Muscle layer of colon (tissue), 2 donors: ENCODE results near the gene CLIC4.

Source experiments
- H3K27ac ChIP-seq: one replicate; pipeline ENCODE4 v1.7.0; 2013; ENCODE audit warnings: low read depth, mild to moderate bottlenecking, low read length, moderate library complexity
- H3K27me3 ChIP-seq, 2 donors: one replicate each; pipeline ENCODE4 v1.7.0; 2013; ENCODE audit warnings: low read length in 2 of 2, mild to moderate bottlenecking in 2 of 2; ENCODE audit not compliant: insufficient read depth in 2 of 2, control insufficient read depth in 1 of 2
- H3K36me3 ChIP-seq: one replicate; pipeline ENCODE4 v1.7.0; 2013; ENCODE audit warnings: mild to moderate bottlenecking, low read length; ENCODE audit not compliant: insufficient read depth
- H3K4me1 ChIP-seq: one replicate; pipeline ENCODE4 v1.7.0; 2013; ENCODE audit warnings: mild to moderate bottlenecking, low read length; ENCODE audit not compliant: insufficient read depth
- H3K4me3 ChIP-seq, 2 donors: one replicate each; pipeline ENCODE4 v1.7.0; 2013; ENCODE audit warnings: low read length in 2 of 2, low read depth in 1 of 2, mild to moderate bottlenecking in 1 of 2, moderate library complexity in 1 of 2
- H3K9ac ChIP-seq: one replicate; pipeline ENCODE4 v1.7.0; 2013; ENCODE audit warnings: low read length
- H3K9me3 ChIP-seq: one replicate; pipeline ENCODE4 v1.7.0; 2013; ENCODE audit warnings: mild to moderate bottlenecking, low read length
- donor health status: abdominal sarcoma.
- donor health status: Adenocarcinoma of cecum.

The CLIC4 gene

DNA sequence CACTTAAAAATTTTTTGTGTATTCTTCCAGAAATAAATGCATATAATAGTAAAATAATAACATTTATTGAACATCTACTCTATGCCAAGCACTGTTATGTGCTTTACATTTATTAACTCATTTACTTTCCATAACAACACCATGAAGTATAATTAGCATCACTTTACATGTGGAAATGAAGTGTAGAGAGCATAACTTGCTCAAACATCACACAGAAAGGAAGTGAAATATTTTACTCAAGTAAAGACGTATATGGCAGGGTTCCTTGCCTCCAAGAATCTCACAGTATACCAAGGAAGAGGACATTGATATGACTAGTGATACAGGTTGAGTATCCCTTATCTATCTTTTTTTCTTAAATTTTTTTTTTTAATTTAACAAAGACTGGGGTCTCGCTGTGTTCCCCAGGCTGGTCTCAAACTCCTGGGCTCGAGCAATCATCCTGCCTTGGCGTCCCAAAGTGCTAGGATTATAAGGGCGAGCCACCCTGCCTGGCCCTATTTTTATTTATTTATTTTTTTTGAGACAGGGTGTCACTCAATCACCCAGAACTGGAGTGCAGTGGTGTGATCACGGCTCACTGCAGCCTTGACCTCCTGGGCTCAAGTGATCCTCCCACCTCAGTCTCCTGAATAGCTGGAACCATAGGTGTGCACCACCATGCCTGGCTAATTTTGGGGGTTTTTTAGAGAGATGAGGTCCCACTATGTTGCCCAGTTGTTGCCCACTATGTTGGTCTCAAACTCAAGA, 7.7 kb upstream of the CLIC4 start:
- H3K27ac ChIP-seq, result no peak overlapping the region
- H3K9me3 ChIP-seq, result no peaks in the 10 kb centered on the region
- H3K9ac ChIP-seq, result no peak overlapping the region
- H3K27me3 ChIP-seq, result no peaks in the 10 kb centered on the region
- H3K4me3 ChIP-seq, result no peak overlapping the region
- H3K4me1 ChIP-seq, result peaks cover 14% of the 10 kb centered on the region
- H3K36me3 ChIP-seq, result no peaks in the 10 kb centered on the region

DNA sequence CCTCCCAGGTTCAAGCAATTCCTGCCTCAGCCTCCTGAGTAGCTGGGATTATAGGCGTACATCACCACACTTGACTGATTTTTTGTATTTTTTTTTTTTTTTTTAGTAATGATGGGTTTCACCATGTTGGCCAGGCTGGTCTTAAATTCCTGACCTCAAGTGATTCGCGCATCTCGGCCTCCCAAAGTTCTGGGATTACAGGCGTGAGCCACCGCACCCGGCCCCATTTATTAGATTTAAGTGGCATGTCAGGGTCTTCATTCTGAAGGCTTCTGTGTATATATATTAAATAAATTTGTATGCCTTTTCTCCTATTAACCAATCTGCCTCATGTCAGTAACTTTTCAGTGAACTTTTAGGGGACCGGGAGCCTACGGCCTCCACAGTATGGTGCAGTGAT, 6.0 kb upstream of the CLIC4 start:
- H3K27me3 ChIP-seq, result no peaks in the 10 kb centered on the region

DNA sequence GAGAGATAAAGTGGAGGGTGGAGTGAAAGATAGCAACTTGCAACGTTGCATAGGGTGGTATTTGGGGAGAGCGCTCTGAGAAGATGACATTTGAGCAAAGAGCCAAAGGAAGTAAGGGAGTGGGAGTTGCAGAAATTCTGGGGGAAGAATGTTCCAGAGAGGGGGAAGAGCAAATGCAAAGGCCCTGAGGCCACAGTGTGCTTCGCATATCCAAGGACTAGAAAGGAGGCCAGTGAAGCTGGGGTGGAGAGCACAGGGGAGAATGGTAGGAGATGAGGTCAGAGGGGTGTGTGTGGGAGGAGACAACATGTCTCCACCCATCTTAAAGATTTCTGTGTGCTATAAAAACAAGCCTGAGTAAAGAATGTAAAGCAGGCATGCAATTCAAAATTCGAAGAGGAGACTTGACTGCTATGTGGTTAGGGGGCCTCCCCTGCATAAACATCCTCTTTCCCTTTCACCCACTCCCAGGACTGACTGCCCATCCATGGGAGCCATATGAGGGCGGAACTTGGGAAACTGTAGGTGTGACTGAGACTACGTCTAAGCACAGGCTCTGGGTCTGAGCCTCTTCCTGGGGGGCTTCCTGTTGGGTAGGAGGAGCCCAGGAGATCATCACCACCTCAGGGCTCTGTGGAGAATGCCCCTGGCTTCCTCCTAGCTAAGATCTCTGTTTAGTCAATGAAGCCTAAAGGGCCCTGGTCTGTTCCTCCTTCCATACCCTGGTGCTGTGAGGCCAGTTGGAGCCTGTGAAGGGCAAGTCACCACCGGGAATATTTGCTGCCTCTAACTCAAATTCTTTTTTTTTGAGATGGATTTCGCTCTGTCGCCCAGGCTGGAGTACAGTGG, 2.9 kb upstream of the CLIC4 start:
- Histone ChIP-seq H3K36me3 (no peaks in the 10 kb centered on the region), H3K4me1 (peaks cover 13% of the 10 kb centered on the region), H3K9me3 (no peaks in the 10 kb centered on the region), H3K27me3 (no peaks in the 10 kb centered on the region), H3K4me3 (no peak overlapping the region), H3K27ac (no peak overlapping the region), H3K9ac (no peak overlapping the region)

More for the DNA sequence above, 6.0 kb upstream of the CLIC4 start:
- H3K4me1 ChIP-seq, result peaks cover 25% of the 10 kb centered on the region
- no peak overlapping the region for H3K4me3 ChIP-seq
- H3K9me3 ChIP-seq, result no peaks in the 10 kb centered on the region
- H3K9ac ChIP-seq, result no peak overlapping the region
- H3K36me3 ChIP-seq, result no peaks in the 10 kb centered on the region
- H3K27ac ChIP-seq, result no peak overlapping the region

- Histone ChIP-seq H3K27ac (peak overlapping the region; percentile 19), H3K4me3 (peak overlapping the region in 1 of 2 donors; percentile 19), H3K27me3 (no peaks in the 10 kb centered on the region), H3K9ac (peak overlapping the region; percentile 56), H3K36me3 (no peaks in the 10 kb centered on the region), H3K9me3 (no peaks in the 10 kb centered on the region), H3K4me1 (peaks cover 26% of the 10 kb centered on the region)
Measured at GRCh38 chr1:24743404-24744211, 1.6 kb upstream of the CLIC4 start.

DNA sequence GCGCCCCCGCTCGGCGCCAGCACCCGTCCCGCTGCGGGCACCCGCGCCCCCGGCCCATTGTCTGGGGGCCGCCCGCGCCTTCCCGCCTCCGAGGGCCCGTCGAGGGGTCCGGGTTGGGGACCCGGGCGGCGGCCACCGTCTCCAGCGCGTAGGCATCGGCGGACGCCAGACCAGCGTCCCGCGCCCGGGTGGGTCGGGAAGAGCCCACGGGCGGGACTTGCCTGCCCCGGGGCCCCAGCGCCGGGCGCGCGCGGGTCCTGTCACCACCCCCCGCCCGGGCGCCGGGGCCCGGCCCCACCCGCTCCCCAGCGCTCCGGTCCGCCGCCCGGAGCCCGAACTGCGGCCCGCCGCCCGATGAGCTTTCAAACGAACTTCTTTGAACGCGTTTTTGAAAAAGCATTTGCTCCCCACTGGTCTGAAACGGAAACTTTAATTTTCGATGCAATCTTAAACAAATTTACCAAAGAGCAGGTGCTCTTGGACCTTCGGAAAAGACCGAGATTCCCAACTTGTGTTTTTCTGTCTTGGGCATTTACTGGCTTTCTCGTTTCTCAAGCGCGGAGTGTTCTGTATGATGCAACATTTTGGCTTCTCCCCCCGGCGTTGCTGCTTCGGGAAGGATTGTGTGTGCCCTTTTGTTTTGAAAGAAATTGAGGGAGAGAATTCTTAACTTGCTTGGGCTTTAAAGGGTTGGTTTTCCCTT, 615 bp downstream of the CLIC4 start:
- no peaks in the 10 kb centered on the region for H3K36me3 ChIP-seq
- no peaks in the 10 kb centered on the region for H3K27me3 ChIP-seq
- H3K4me3 ChIP-seq, result peak overlapping the region; percentile 91 to 98
- H3K27ac ChIP-seq, result peak overlapping the region; percentile 92
- no peaks in the 10 kb centered on the region for H3K9me3 ChIP-seq
- peak overlapping the region; percentile 77 for H3K9ac ChIP-seq
- H3K4me1 ChIP-seq, result peaks cover 28% of the 10 kb centered on the region

GRCh38 chr1:24748191-24749121, 3.2 kb downstream of the CLIC4 start:
- Histone ChIP-seq H3K9me3 (no peaks in the 10 kb centered on the region), H3K4me3 (peak overlapping the region in 1 of 2 donors; percentile 40), H3K27me3 (no peaks in the 10 kb centered on the region), H3K4me1 (peaks cover 44% of the 10 kb centered on the region), H3K27ac (no peak overlapping the region), H3K36me3 (no peaks in the 10 kb centered on the region), H3K9ac (no peak overlapping the region)

- no peaks in the 10 kb centered on the region for H3K36me3 ChIP-seq
- peaks cover 45% of the 10 kb centered on the region for H3K4me1 ChIP-seq
- H3K9me3 ChIP-seq, result no peaks in the 10 kb centered on the region
- H3K27ac ChIP-seq, result no peak overlapping the region
- H3K27me3 ChIP-seq, result no peaks in the 10 kb centered on the region
- H3K4me3 ChIP-seq, result no peak overlapping the region
- no peak overlapping the region for H3K9ac ChIP-seq
Measured at GRCh38 chr1:24749252-24749651, 4.0 kb downstream of the CLIC4 start.

DNA sequence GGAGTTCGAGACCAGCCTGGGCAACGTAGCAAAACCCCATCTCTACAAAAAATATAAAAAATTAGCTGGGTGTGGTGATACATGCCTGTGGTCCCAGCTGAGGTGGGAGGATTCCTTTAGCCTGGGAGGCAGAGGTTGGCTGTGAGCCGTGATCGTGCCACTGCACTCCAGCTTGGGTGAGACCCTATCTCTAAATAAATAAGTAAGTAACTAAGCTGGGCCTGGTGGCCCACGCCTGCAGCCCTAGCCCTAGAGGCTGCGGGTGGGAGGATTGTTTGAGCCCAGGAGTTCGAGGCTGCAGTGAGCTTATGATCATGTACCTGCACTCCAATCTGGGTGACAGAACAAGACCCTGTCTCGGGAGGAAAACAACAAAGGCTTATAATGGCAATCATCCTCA, 4.6 kb downstream of the CLIC4 start:
- Histone ChIP-seq H3K36me3 (no peaks in the 10 kb centered on the region), H3K9me3 (no peaks in the 10 kb centered on the region), H3K9ac (no peak overlapping the region), H3K4me1 (peaks cover 46% of the 10 kb centered on the region), H3K4me3 (no peak overlapping the region), H3K27me3 (no peaks in the 10 kb centered on the region), H3K27ac (no peak overlapping the region)

DNA sequence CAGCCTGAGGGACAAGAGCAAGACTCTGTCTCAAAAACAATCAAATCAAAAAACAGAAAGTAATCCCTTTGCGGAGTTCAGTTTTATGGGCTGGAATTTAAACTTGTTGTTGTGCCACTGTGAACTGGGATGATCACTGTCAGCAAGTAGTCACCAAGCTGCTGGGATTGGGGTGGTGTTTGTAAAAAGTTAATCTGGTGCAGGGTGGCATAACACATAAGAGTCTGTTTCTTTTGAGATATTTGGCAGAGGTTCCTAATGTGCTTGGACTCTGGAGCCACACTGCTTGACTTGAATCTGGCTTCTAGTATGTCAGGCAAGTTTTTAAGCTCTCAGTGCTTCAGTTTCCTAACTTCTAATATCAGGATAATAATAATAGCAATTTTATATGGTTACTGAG, 6.6 kb downstream of the CLIC4 start:
- peaks cover 46% of the 10 kb centered on the region for H3K4me1 ChIP-seq
- H3K9ac ChIP-seq, result no peak overlapping the region
- peak overlapping the region; percentile 12 for H3K27ac ChIP-seq
- H3K36me3 ChIP-seq, result no peaks in the 10 kb centered on the region
- no peaks in the 10 kb centered on the region for H3K27me3 ChIP-seq
- H3K4me3 ChIP-seq, result no peak overlapping the region
- H3K9me3 ChIP-seq, result no peaks in the 10 kb centered on the region

DNA sequence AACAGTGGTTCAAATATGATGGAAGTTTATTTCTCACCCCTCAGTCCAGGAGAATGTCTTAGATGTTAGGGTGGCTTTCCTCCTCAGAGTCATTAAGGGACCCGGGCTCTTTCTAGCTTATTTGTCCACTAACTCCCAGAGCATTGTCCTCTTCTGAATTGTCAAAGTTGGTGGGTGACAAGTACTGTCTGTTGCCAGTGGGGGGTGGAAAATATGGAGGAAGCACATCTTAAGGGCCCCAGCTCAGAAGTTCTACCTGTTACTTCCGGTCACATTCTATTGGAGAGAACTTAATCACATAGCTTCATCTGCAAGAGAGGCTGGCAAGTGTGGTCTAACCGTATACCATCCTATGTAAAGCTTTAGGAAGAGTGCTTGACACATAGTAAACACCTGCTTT, 7.1 kb downstream of the CLIC4 start:
- H3K9me3 ChIP-seq, result no peaks in the 10 kb centered on the region
- H3K27me3 ChIP-seq, result no peaks in the 10 kb centered on the region
- peaks cover 44% of the 10 kb centered on the region for H3K4me1 ChIP-seq
- no peak overlapping the region for H3K9ac ChIP-seq
- no peak overlapping the region for H3K4me3 ChIP-seq
- H3K36me3 ChIP-seq, result no peaks in the 10 kb centered on the region
- no peak overlapping the region for H3K27ac ChIP-seq
